ENCODE data around the gene TOM1L2.
A peak's percentile ranks its signal among the peaks of the same experiment; 100 is the strongest.
"Not testable (repeated sequence)": the region's sequence is repeated elsewhere in the genome, so short reads cannot be mapped to it uniquely, and the experiment has no call there.

The TOM1L2 gene

DNA sequence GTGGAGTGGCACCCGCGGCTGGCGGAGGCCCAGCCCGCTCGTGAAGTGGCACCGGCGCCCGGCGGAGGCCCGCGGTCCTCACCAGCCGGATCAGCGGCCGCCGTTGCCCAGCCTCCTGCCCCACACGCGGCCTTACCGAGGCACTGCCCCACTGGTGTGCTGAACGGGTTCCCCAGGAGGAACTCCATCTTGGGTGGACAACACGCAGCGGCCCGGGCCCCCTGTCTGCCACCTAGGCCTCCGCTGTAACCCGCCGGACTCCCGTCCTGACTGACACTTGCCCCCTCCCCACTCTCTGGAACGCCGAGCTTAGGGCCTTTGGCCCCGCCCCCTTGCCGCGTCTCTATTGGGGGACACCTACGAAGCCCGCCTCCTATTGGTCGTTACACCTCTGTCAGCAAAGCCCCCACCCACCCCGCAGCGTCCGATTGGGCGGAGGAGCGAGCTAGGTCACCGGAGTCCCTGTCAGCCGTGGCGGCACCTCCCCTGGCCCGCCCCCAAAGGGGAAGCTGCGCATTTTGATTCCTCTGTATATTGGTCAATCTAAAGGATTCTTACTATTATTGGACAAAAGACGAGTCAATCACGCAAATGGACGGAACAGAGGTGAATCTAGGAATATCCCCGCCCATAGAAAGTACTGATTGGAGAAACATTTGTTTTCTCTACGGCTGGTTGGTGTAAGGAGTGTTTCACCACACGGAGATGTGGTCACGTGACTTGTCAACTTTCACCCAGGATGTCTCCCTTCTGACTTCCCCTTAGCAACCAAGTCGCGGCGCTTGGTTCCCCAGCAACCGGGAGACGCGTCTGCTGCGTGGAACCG, at the start of gene TOM1L2, which contains the start of gene DRC3:
Gene TOM1L2, minus strand, starts transcription at position 275 of the 826 bp plus-strand sequence. Its CDS starts 87 bp downstream, at position 188.
Gene DRC3, plus strand, starts transcription at position 737 of the 826 bp plus-strand sequence. CDS start 4,737 bp downstream, outside the sequence.
- DNase-seq: peak; percentile 99

GRCh38 chr17:18021372-18021771, 49.2 kb upstream of the TOM1L2 start:
- DNase-seq: no peak

- DNase-seq: no peak
These were observed 48.8 kb upstream of the TOM1L2 start for GRCh38 chr17:18020971-18021370.

DNA sequence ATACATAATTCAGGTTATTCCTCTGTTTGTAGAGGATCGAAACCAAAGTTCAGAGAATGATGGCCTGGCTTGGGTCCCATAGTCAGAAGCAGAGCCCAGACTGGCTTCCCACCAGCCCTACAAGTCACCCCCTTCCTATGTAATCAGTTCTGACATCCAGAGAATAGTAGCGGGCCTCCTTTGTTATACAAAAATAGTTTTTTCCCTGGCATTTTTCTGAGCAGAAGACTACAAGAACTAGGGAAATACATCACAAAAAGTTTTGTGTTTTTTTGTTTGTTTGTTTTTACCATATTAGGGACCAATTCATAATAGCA, 47.6 kb upstream of the TOM1L2 start:
- no peak for DNase-seq

GRCh38 chr17:18018411-18018921, 46.3 kb upstream of the TOM1L2 start:
- DNase-seq: no peak

DNA sequence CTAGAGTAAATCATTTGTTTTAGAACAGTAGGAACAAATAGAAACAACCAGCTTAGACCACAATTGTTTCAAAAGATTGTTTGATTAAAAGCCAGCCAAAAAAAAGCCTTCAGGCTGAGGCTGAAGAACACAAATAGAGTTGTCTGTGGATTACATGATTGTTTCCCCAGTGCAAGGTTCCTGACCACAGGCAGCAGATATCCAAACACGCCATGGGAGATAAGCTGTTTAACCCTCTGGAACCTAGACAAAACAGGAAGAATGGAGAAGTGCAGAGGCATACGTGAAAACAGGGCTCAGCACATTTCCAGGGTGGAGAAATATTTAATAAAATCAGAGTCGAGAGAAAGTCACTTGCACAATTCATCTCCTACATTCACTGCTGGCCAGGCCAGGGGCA, 45.8 kb upstream of the TOM1L2 start:
- no peak for DNase-seq

DNA sequence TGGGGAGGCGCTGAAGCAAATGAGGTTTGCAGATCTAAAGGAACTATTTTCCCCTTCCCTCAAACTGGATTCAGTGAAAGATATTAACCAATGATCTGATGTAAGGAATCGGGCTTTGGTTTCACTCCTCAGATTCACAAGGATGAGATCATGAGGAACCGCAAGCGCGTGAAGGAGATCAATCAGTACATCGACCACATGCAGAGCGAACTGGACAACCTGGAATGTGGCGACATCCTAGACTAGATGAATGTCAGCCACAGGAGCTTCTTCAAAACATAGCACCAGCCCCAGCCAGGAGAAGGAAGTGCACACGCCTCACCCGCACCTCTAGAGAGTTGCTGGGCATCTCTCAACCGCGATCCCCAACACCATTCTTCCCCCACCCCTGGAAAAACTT, 44.2 kb upstream of the TOM1L2 start:
- DNase-seq: no peak

- peak; percentile 79 for DNase-seq
These were observed 43.4 kb upstream of the TOM1L2 start for GRCh38 chr17:18015593-18015992.

DNA sequence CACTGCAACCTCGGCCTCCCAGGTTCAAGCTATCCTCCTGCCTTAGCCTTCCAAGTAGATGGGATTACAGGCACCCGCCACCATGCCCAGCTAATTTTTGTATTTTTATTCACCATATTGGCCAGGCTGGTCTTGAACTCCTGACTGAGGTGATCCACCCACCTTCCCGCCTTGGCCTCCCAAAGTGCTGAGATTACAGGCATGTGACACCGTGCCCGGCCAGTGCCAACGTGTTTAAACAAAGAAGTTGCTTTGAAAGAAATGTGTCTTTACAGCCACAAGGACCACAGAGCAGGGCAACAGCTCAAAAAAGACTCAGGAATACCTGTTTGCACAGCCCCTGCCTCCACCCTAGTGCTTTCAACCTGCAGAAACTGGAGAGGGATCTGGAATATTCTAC, 41.8 kb upstream of the TOM1L2 start:
- DNase-seq: no peak

DNA sequence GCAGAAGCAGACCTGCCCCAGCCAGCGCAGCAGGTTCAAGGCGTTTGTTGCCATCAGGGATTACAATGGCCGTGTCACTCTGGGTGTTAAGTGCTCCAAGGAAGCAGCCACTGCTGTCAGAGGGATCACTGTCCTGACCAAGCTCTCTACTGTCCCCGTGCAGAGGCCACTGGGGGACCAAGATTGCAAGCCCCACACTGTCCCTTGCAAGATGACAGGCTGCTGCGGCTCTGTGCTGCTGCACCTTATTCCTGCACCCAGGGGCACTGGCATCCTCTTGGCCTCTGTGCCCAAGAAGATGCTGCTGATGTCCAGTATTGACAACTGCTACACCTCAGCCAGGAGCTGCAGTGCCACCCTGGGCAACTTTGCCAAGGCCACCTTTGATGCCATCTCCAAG, 39.1 kb upstream of the TOM1L2 start:
- DNase-seq: no peak

DNA sequence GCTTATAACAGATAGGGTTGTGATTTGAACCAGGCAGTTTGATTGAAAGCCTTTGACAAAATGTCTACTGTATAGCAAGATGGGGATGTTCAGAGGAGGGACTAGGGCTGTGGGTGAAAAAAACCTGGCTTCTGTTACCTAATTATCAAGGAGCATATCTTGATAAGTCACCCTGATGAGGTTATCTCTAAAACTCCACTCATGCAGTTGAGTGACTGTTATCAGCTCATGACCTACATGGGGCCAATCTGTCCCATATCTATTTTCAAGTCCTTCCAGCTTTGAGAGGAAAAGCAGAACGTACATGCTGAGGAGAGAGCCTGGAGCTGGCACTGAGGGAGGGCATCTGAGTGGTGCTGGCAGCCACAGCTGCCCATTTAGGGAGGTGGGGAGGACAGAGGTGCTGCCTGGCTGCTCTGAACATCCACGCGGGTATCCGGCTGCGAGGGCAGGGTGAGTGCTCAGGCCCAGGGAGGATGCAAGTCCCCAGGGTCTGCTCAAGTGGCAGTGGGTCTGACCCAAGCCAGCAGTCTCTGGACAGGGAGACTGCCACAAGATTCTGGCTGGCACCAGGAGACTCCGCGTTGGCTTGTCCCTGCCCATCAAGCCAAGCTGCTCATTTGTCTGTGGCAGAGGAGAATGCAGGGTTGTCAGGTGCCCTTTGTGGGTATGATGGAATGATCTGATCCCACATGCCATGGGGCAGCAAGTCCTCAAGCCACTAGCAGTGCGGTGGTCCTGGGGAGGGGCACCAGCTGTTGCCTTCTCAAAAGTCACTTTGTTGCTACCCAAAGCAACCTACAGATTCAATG, 37.6 kb upstream of the TOM1L2 start:
- no peak for DNase-seq

GRCh38 chr17:18008496-18009268, 36.5 kb upstream of the TOM1L2 start:
- DNase-seq: no peak

DNA sequence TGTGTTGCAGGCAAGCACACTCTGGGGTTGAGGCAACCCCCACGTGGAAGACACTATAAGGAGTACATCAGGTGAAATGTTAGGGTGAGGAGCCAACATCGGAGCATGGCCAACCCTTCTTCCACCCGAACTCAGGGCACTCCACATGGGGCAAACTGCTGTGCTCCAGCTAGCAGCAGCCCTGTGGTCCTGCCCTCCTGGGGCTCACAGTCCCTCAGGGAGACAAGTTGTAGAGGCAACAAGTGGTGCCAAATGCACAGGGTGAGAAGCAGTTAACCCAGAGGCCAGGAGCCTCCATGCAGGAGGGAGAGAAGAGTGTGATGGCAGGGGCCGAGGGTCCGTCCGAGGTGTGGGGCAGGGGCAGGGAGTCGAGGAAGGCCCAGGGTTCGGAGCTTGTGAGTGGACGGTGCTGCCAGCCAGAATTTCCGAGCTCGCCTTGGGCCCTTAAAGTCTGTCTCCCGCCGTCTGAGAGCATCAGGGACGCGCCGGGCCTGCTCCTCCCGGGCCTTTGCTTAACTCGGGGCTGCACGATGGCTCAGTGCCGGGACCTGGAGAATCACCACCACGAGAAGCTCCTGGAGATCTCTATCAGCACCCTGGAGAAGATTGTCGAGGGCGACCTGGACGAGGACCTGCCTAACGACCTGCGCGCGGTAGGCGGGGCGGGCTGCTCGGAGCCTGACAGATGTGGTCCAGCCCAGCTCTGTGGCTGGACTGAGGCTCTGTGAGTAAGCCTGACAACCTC, 34.5 kb upstream of the TOM1L2 start:
- DNase-seq: no peak

- no peak for DNase-seq
These were observed 33.3 kb upstream of the TOM1L2 start for GRCh38 chr17:18005496-18005895.

- no peak for DNase-seq
These were observed 32.7 kb upstream of the TOM1L2 start for GRCh38 chr17:18004884-18005305.

DNA sequence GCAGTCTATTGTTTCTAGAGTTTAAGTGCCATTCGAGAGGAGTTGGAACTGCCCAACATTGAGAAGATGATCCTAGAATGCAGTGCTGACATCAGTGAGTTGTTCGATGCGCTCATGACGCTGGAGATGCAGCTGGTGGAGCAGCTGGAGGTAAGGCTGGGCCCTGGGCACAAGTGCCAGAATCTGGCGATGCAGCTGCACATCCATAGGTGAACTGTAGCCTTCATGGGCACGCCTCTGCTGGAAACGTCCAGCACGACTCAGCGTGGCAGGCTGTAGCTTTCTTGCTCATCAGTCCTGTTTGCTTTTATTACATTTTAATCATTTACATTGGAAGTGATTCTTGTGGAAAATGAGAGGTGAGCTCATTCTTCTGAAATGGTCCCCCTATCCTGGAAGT, 32.1 kb upstream of the TOM1L2 start:
- DNase-seq: peak; percentile 49

GRCh38 chr17:18002171-18002570, 30.0 kb upstream of the TOM1L2 start:
- DNase-seq: no peak

DNA sequence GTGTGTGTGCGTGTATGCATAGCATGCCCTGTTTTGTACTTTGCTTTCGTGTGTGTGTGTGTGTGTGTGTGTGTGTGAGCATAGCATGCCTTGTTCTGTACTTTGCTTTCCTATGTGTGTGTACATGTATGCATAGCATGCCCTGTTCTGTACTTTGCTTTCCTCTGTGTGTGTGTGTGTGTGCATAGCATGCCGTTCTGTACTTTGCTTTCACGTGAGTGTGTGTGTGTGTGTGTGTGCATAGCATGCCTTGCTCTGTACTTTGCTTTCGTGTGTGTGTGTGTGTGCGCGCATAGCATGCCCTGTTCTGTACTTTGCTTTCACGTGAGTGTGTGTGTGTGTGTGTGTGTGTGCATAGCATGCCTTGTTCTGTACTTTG, 27.8 kb upstream of the TOM1L2 start:
- DNase-seq: no peak

DNA sequence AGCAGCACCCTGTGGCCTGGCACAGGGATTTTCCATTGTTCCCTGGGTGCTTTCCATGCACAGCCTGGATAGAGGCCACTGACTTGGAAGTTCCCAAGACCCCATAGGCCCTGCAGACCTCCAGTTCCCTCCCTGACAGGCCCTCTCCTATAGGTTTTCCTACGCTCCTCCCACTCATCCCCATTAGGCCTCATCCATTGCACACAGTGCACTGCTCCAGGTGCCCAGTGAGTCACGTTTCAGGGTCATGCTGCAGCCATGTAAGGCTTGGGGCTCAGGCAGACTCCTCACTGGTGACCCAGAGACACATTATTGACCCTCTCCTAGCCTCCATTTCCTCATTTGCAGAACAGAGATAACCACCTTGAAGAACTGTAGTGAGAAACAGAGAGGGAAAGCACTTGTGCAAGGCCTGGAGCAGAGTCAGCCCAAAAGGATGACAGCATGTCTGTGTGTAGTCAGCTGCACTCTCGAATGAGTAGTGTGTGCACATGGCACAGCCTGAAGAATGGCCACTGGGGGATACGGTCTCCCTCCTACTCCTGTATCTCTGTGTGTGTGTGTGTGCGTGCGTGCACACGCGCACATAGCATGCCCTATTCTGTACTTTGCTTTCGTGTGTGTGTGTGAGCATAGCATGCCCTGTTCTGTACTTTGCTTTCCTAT, 27.3 kb upstream of the TOM1L2 start:
- DNase-seq: peak; percentile 10

GRCh38 chr17:17998934-17999333, 26.7 kb upstream of the TOM1L2 start:
- DNase-seq: no peak

DNA sequence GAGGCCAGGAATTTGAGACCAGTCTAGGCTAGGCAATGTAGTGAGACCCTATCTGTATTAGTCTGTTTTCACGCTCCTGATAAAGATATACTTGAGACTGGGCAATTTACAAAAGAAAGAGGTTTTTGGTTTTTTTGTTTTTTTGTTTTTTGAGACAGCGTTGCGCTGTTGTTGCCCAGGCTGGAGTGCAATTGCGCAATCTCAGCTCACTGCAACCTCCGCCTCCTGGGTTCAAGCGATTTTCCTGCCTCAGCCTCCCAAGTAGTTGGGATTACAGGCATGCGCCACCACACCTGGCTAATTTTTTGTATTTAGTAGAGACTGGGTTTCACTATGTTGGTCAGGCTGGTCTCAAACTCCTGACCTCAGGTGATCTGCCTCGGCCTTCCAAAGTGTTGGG, 23.7 kb upstream of the TOM1L2 start:
- DNase-seq: not testable (repeated sequence)
